AG04450 (cell line): ENCODE data around the gene SYT6. TPM values are rescaled to one million over a fixed set of nuclear protein-coding genes. Genes with fewer than 3 reads are reported as not detected.
"Not testable (repeated sequence)": the region's sequence is repeated elsewhere in the genome, so short reads cannot be mapped to it uniquely, and the experiment has no call there.

ENCODE experiments used
- CTCF ChIA-PET: fragments of 300-600, 350-600 bp; formaldehyde crosslinking; extraction: SDS; loops from one replicate; lab custom pipeline; 2022; ENCODE audit warnings: antibody characterized with exemption, inconsistent platforms; lab: Charles Lee
- POLR2A ChIA-PET: fragments of 350-600 bp; formaldehyde crosslinking; extraction: SDS; loops from one replicate; lab custom pipeline; 2021; ENCODE audit warnings: antibody characterized with exemption, inconsistent platforms; lab: Yijun Ruan, JAX
- DNase-seq: peaks from one replicate; pipeline ENCODE4 v3.0.0-alpha.2; 2011; ENCODE audit warnings: low read depth, low spot score
- H3K27ac ChIP-seq: one replicate; pipeline ENCODE4 v1.5.1; 2012; ENCODE audit warnings: low read depth, low read length, control low read depth
- H3K27me3 ChIP-seq: one replicate; pipeline ENCODE4 v1.6.0; 2012; ENCODE audit warnings: low read length; ENCODE audit not compliant: control insufficient read depth, insufficient read depth
- H3K4me3 ChIP-seq: 2 replicates; pipeline ENCODE4 v1.5.1; 2011; ENCODE audit warnings: mild to moderate bottlenecking, low read depth, low read length, control low read depth
- H3K9me3 ChIP-seq: 2 replicates; pipeline ENCODE4 v1.5.1; 2012; ENCODE audit warnings: low read length; ENCODE audit not compliant: control insufficient read depth, insufficient read depth
- CTCF ChIP-seq: IDR thresholded peaks from 2 replicates; pipeline ENCODE4 v1.5.1; 2011; ENCODE audit warnings: low read depth, low read length, control low read depth, inconsistent platforms
- polyA plus RNA-seq: library from polyadenylated mRNA; depleted of rRNA; stranded (reverse); fragments of >200 nt; gene quantifications from 2 replicates; pipeline ENCODE4 v1.2.3, GENCODE V29; 2011

SYT6 gene
- polyA plus RNA-seq, 1 experiment: not detected

GRCh38 chr1:114075105-114075504 is 78.6 kb downstream of the SYT6 start:
- H3K27ac ChIP-seq: no peak overlapping the region
- ChIA-PET CTCF (no interaction called here), POLR2A (no interaction called here)
- no peak for TF ChIP-seq CTCF
- peaks cover 12% of the 10 kb centered on the region for H3K27me3 ChIP-seq
- peaks cover 3% of the 10 kb centered on the region; the same call in 1 of the 2 replicates for H3K9me3 ChIP-seq
- H3K4me3 ChIP-seq: no peak overlapping the region
- DNase-seq: no peak

GRCh38 chr1:114072246-114072645 is 81.4 kb downstream of the SYT6 start:
- POLR2A ChIA-PET: no interaction called here
- H3K27ac ChIP-seq: no peak overlapping the region
- H3K4me3 ChIP-seq: no peak overlapping the region
- no peak for DNase-seq
- peaks cover 4% of the 10 kb centered on the region for H3K27me3 ChIP-seq
- CTCF ChIA-PET: no interaction called here
- H3K9me3 ChIP-seq: peaks cover 3% of the 10 kb centered on the region; the same call in 1 of the 2 replicates
- TF ChIP-seq CTCF: no peak

GRCh38 chr1:114069762-114070161 is 83.9 kb downstream of the SYT6 start:
- DNase-seq, POLR2A ChIA-PET, H3K9me3 ChIP-seq, H3K27ac ChIP-seq, CTCF ChIA-PET, H3K27me3 ChIP-seq, H3K4me3 ChIP-seq: not testable (repeated sequence)

GRCh38 chr1:114068684-114069083 is 85.0 kb downstream of the SYT6 start:
- DNase-seq, H3K27me3 ChIP-seq, H3K27ac ChIP-seq, H3K9me3 ChIP-seq, H3K4me3 ChIP-seq, POLR2A ChIA-PET, CTCF ChIA-PET: not testable (repeated sequence)

GRCh38 chr1:114065671-114066070 is 88.0 kb downstream of the SYT6 start:
- POLR2A ChIA-PET, H3K27ac ChIP-seq, CTCF ChIA-PET, H3K4me3 ChIP-seq, H3K9me3 ChIP-seq, H3K27me3 ChIP-seq, DNase-seq: not testable (repeated sequence)

- Histone ChIP-seq H3K27ac (no peak overlapping the region), H3K9me3 (peaks cover 5% of the 10 kb centered on the region), H3K4me3 (no peak overlapping the region), H3K27me3 (peaks cover 5% of the 10 kb centered on the region)
- no peak for TF ChIP-seq CTCF
- CTCF ChIA-PET: no interaction called here
- no peak for DNase-seq
- POLR2A ChIA-PET: no interaction called here
Measured at GRCh38 chr1:114063544-114063943, 90.1 kb downstream of the SYT6 start.
